ENCODE results near the gene FOXF1.

The FOXF1 gene

DNA sequence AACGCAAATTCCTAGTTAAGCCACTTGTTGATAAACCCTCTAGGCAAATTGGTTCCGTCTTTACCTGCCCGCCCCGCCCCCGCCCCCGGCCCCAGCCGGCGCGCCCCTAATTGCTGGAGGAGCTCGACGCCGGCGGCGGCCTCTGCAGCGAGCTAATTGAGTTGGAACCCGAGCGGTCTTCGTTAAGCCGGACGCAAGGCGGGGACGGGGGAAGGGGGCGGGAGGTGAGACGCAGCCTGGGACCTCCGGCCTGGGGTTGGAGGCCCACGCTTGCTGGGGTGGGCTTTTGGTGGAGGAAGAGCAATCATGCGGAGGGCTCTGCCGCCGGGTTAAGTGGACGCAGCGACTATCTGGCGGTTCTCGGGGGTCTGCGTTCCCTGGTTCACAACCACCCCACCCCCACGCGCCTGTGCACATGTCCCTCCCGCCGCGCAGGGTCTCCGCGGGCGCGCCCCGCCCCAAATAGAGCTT lies 12.7 kb upstream of the FOXF1 start:
- no peak overlapping the region for H3K27ac ChIP-seq (ENCODE audit: low read depth, low read length)
- no peak overlapping the region for H3K4me2 ChIP-seq (ENCODE audit: low read length)
- no peak overlapping the region for H3K4me3 ChIP-seq (ENCODE audit: low read length)
- no peaks in the 10 kb centered on the region for H3K9me3 ChIP-seq (ENCODE audit: control insufficient read depth, insufficient read depth, low read length)
- no peaks in the 10 kb centered on the region for H3F3A ChIP-seq (ENCODE audit: control insufficient read depth, insufficient read depth)
- no peaks in the 10 kb centered on the region for H3K36me3 ChIP-seq (ENCODE audit: control insufficient read depth, low read length)
- no peaks in the 10 kb centered on the region for H3K9me2 ChIP-seq (replicated peaks; ENCODE audit: control insufficient read depth, low read length)
- no peaks in the 10 kb centered on the region for H4K20me1 ChIP-seq (ENCODE audit: control insufficient read depth, insufficient read depth, low read depth, low read length)
- TF ChIP-seq EZH2phosphoT487 (IDR thresholded peaks at IDR 0.05; ENCODE audit: borderline replicate concordance, low read length) = no peak
- TF ChIP-seq, protein P1, sequence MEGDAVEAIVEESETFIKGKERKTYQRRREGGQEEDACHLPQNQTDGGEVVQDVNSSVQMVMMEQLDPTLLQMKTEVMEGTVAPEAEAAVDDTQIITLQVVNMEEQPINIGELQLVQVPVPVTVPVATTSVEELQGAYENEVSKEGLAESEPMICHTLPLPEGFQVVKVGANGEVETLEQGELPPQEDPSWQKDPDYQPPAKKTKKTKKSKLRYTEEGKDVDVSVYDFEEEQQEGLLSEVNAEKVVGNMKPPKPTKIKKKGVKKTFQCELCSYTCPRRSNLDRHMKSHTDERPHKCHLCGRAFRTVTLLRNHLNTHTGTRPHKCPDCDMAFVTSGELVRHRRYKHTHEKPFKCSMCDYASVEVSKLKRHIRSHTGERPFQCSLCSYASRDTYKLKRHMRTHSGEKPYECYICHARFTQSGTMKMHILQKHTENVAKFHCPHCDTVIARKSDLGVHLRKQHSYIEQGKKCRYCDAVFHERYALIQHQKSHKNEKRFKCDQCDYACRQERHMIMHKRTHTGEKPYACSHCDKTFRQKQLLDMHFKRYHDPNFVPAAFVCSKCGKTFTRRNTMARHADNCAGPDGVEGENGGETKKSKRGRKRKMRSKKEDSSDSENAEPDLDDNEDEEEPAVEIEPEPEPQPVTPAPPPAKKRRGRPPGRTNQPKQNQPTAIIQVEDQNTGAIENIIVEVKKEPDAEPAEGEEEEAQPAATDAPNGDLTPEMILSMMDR (IDR thresholded peaks at IDR 0.05; ENCODE audit: low read depth, low read length, poor library complexity, severe bottlenecking) = no peak
- no peaks in the 10 kb centered on the region for H3K79me2 ChIP-seq (ENCODE audit: control insufficient read depth, low read length)
- H3K27me3 ChIP-seq (ENCODE audit: control insufficient read depth, low read length) = peaks cover 19% of the 10 kb centered on the region
- H3K4me1 ChIP-seq (ENCODE audit: control insufficient read depth, low read length) = no peaks in the 10 kb centered on the region

DNA sequence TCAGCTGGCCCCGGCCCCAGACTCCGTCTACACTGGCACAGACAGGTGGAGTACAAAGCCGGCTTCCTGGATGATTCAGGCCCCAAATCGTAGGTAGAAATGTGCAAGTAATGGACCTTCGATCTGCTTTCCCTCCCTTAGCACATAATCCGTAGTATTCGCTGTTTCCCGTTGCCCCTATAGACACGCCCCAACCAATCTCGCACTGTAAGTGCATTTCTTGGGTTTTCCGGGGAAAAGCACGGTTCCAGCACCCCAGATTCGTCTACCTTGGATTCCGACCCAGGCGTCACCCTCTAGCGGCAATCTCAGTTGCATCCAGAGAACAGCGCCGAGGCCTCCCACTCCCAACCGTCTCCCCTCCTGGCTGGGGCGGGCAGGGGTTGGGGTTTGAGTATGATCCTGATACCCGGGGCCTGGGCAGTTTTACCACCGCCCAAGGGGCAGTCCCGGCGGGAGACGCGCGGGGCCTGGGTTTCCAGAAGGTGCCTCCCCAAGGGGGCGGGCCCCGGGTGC lies 12.1 kb upstream of the FOXF1 start:
- no peaks in the 10 kb centered on the region for H4K20me1 ChIP-seq (ENCODE audit: control insufficient read depth, insufficient read depth, low read depth, low read length)
- no peak overlapping the region for H3K27ac ChIP-seq (ENCODE audit: low read depth, low read length)
- no peak overlapping the region for H3K4me3 ChIP-seq (ENCODE audit: low read length)
- no peaks in the 10 kb centered on the region for H3K36me3 ChIP-seq (ENCODE audit: control insufficient read depth, low read length)
- H3K27me3 ChIP-seq (ENCODE audit: control insufficient read depth, low read length) = peaks cover 25% of the 10 kb centered on the region
- H3K4me2 ChIP-seq (ENCODE audit: low read length) = no peak overlapping the region
- H3K9me3 ChIP-seq (ENCODE audit: control insufficient read depth, insufficient read depth, low read length) = no peaks in the 10 kb centered on the region
- no peaks in the 10 kb centered on the region for H3K9me2 ChIP-seq (replicated peaks; ENCODE audit: control insufficient read depth, low read length)
- no peaks in the 10 kb centered on the region for H3K4me1 ChIP-seq (ENCODE audit: control insufficient read depth, low read length)
- no peaks in the 10 kb centered on the region for H3K79me2 ChIP-seq (ENCODE audit: control insufficient read depth, low read length)
- TF ChIP-seq, protein P1 (IDR thresholded peaks at IDR 0.05; ENCODE audit: low read depth, low read length, poor library complexity, severe bottlenecking) = no peak
- TF ChIP-seq EZH2phosphoT487 (IDR thresholded peaks at IDR 0.05; ENCODE audit: borderline replicate concordance, low read length) = no peak
- H3F3A ChIP-seq (ENCODE audit: control insufficient read depth, insufficient read depth) = no peaks in the 10 kb centered on the region

DNA sequence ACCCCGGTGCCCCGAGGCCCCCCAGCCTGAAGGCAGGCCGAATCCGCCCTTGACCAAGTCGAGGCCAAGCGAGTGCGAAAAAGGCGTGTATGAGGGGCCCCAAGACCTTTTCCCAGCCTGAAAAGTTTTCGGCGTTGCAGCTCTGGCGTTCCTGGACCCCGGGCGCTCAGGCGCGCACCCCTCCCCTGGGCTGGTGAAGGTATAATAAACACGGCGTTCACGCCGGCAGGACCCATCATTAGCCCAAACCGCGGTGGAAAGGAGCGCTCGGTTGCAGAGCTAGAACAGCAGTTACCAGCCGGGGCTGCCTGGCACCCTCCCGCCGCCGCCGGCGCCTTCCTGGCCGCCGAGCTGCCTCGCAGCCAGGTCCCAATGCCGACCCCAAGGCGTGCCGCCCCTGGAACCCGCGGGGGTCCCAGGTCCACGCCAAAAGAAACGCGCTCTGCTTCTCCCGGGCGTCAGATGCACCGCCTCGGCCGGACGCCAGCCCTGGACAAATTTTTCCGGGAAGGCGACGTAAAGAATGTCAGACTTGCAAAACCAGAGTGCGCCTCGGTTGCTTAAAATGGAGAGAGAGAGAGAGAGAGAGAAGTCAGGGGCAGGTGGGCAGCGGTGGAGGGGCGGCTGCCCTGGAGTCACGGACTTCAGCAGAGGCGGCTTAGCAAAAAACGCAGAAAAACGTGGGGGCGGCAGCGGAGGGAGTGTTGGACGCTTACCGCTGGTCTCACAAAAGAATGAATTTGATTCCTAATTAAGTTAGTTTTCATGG lies 11.5 kb upstream of the FOXF1 start:
- no peak overlapping the region for H3K4me3 ChIP-seq (ENCODE audit: low read length)
- H3K9me2 ChIP-seq (replicated peaks; ENCODE audit: control insufficient read depth, low read length) = no peaks in the 10 kb centered on the region
- no peaks in the 10 kb centered on the region for H3K36me3 ChIP-seq (ENCODE audit: control insufficient read depth, low read length)
- TF ChIP-seq, protein P1 (IDR thresholded peaks at IDR 0.05; ENCODE audit: low read depth, low read length, poor library complexity, severe bottlenecking) = no peak
- no peak for TF ChIP-seq EZH2phosphoT487 (IDR thresholded peaks at IDR 0.05; ENCODE audit: borderline replicate concordance, low read length)
- no peaks in the 10 kb centered on the region for H3F3A ChIP-seq (ENCODE audit: control insufficient read depth, insufficient read depth)
- H3K27ac ChIP-seq (ENCODE audit: low read depth, low read length) = no peak overlapping the region
- no peaks in the 10 kb centered on the region for H3K79me2 ChIP-seq (ENCODE audit: control insufficient read depth, low read length)
- H3K4me1 ChIP-seq (ENCODE audit: control insufficient read depth, low read length) = no peaks in the 10 kb centered on the region
- H4K20me1 ChIP-seq (ENCODE audit: control insufficient read depth, insufficient read depth, low read depth, low read length) = no peaks in the 10 kb centered on the region
- peaks cover 29% of the 10 kb centered on the region for H3K27me3 ChIP-seq (ENCODE audit: control insufficient read depth, low read length)
- H3K9me3 ChIP-seq (ENCODE audit: control insufficient read depth, insufficient read depth, low read length) = no peaks in the 10 kb centered on the region
- H3K4me2 ChIP-seq (ENCODE audit: low read length) = no peak overlapping the region
